GM12801 (cell line): ENCODE measurements around the gene NOL12.

Experiments
- CTCF ChIP-seq: IDR thresholded peaks from one replicate; pipeline ENCODE4 v1.5.1; 2011; ENCODE audit warnings: control low read depth; ENCODE audit not compliant: insufficient read length; ENCODE audit errors: extremely low read depth

NOL12 gene

DNA sequence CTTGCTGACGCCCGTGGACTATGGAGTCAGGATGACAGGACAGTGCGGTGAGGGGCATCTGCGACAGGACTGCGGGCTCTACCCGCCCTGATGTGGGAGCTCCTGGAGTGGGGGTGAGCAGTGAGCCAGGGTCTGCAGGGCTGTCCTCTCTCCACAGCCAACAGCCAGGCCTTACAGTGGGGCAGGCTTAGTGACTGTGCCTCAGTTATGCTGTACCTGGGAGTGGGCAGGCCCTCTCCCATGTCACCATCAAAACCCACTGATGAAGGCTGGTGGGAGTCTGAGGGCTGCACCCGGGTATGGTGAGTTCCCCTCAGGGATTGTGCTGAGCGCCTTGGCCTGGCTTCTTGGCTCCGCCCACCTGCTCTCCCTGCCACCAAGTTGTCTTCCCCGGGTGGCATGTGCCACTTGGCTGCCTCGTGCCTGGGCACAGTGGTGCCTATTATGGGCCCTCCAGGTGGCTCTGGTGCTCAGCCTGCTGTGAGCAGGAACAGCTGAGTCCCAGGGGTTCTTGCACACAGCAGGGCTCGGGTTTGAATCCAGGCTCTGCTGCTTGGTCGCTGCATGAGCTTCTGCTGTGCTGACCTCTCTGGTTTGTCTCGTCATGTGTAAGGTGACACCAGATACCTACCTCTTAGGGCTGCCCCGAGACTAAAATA is 6.6 kb downstream of the NOL12 start:
- no peak for TF ChIP-seq CTCF

DNA sequence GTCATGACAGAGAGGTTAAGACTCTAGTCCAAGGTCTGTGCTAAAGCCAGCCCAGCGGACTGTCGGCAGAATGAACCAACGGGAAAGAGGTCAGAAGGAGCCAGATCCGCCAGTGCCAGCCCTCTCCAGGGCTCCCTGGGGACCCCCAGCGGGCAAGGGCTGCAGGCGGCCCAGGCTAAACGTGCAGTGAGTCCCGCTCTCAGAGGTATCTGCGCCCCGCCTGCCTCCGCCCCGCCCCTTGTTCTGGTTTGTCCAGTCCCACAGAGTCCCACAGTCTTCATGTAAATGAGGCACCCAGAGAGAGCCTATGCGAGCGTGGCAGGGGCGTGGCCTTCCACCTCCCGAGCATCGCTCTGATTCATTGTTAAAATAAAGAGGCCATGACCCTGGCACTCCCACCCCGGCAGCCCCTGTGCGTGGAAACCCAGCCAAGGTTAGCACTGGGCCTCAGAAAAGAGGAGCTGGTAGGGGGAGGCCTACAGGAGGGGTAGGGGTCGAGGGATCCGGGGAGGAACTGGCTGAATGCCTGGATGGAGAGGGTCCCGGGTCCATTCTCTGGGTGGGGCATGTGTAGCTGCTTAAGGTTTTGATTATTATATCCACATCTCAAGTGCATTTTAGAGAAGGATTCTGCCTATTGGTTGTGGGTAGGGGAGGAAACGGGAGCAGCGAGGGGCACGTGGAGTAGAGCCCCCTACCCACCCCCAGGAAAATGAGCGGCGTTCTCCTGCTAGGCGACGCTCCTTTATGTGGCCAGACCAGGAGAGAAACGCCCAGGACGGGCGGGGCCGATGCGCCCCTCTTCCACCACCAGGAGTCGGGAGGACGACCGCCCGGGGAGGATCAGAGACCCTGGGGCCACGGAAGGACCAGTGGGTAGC is 10.8 kb downstream of the NOL12 start, which contains the start of gene TRIOBP:
Gene TRIOBP, plus strand, starts transcription at position 392 of the 881 bp plus-strand sequence. CDS start 4,318 bp downstream, outside the sequence.
- TF ChIP-seq CTCF = no peak

DNA sequence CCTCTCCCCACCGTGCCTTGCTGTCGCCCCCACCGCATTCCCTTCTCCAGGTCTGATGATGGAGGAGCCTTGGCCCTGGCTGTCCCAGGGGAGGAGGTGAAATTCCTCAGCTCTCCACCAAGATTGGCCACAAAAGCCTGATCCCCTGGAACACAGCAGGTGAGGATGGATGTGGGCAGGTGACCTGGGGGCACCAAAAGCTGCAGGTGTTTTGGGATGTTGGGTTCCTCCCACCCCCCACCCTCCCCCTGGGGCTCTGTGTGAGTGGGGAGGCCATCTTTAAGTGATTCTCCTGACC is 11.3 kb downstream of the NOL12 start:
- TF ChIP-seq CTCF = no peak

- no peak for TF ChIP-seq CTCF
These were observed 15.1 kb downstream of the NOL12 start for GRCh38 chr22:37701141-37701786.

DNA sequence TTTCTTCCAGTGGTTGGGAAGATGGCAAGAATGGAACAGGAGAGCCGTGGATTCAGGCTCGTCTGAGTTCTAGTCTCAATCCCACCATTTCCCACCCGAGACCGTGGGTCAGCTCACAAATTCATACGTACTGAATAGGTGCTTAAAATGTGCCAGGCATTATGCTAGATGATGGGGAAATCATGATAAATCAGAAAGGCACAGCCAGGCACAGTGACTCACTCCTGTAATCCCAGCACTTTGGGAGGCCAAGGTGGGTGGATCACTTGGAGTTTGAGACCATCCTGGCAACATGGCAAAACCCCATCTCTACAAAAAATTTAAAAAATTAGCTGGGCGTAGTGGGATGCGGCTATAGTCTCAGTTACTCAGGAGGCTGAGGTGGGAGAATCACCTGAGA is 17.8 kb downstream of the NOL12 start:
- no peak for TF ChIP-seq CTCF

GRCh38 chr22:37704645-37705044 is 18.5 kb downstream of the NOL12 start:
- TF ChIP-seq CTCF = no peak

GRCh38 chr22:37705205-37705604 is 19.1 kb downstream of the NOL12 start:
- TF ChIP-seq CTCF = no peak
